Measurements from ENCODE around the gene PCYT2.
"Not testable (repeated sequence)": the region's sequence is repeated elsewhere in the genome, so short reads cannot be mapped to it uniquely, and the experiment has no call there.

The PCYT2 gene

GRCh38 chr17:81956607-81957589 lies 45.7 kb upstream of the PCYT2 start:
- DNase-seq (ENCODE audit: extremely low read depth, low read depth) = no peak
- no peak for TF ChIP-seq CTCF (IDR thresholded peaks at IDR 0.05; ENCODE audit: low read depth, low read length)

- no peak for DNase-seq (ENCODE audit: extremely low read depth, low read depth)
- TF ChIP-seq CTCF (IDR thresholded peaks at IDR 0.05; ENCODE audit: low read depth, low read length) = no peak
These were observed 44.8 kb upstream of the PCYT2 start for GRCh38 chr17:81955756-81956544.

DNA sequence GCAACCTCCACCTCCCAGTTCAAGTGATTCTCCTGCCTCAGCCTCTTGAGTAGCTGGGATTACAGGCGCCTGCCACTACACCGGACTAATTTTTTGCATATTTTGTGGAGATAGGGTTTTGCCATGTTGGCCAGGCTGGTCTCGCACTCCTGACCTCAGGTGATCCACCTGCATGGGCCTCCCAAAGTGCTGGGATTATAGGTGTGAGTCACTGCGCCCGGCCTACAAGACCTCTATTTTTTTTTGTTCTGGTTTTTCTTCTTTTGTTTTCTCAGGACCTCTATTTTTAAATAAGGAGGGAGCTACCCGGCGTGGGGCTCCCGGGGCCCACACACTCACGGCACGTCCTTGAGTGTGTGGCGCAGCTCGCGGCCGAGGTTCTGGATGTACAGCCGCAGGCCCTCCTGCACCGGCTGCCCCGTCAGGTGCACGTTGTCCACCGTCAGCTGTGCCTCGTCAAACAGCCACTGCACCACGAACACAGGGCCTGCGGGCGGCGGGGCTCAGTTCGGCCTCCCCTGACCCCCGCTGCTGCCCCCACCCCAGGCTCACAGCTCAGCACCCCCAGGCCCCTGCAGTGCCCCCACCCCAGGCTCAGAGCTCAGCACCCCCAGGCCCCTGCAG lies 44.0 kb upstream of the PCYT2 start:
- TF ChIP-seq CTCF (IDR thresholded peaks at IDR 0.05; ENCODE audit: low read depth, low read length) = no peak
- no peak for DNase-seq (ENCODE audit: extremely low read depth, low read depth)

GRCh38 chr17:81954131-81955057 lies 43.2 kb upstream of the PCYT2 start:
- DNase-seq (ENCODE audit: extremely low read depth, low read depth) = no peak
- no peak for TF ChIP-seq CTCF (IDR thresholded peaks at IDR 0.05; ENCODE audit: low read depth, low read length)

DNA sequence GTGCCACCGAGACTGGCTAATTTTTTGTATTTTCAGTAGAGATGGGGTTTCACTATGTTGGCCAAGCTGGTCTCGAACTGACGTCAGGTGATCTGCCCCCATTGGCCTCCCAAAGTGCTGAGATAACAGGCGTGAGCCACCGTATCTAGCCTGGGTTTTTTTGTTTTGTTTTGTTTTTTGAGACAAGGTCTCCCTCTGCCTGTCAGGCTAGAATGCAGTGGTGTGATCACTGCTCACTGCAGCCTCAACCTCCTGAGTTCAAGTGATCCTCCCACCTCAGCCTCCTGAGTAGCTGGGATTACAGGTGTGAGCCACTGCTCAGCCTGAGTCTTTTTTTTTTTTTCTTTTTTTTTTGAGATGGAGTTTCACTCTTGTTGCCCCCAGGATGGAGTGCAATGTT lies 42.2 kb upstream of the PCYT2 start:
- DNase-seq (ENCODE audit: extremely low read depth, low read depth) = not testable (repeated sequence)

- no peak for TF ChIP-seq CTCF (IDR thresholded peaks at IDR 0.05; ENCODE audit: low read depth, low read length)
- DNase-seq (ENCODE audit: extremely low read depth, low read depth) = no peak
These were observed 41.6 kb upstream of the PCYT2 start for GRCh38 chr17:81952792-81953228.

Measured in AG09319 (cell line).